ENCODE results near the gene YRDC.

GRCh38 chr1:37776946-37777516, 31.0 kb downstream of the YRDC start:
- no peak for TF ChIP-seq CTCF (IDR thresholded peaks at IDR 0.05; ENCODE audit: low read depth, low read length, missing input control)
- no peak for TF ChIP-seq JUND (IDR thresholded peaks at IDR 0.05)
